T-cell (primary cell): ENCODE data around the gene JAZF1. TPM values are rescaled to one million over a fixed set of nuclear protein-coding genes. Genes with fewer than 3 reads are reported as not detected.

Experiments
- ATAC-seq, 4 experiments: fragments of 200-7000 bp in 3 of 4; fragments of 150-1000 bp in 1 of 4; cut with Tn5 transposase; replicated peaks in 1 of 4; 1 replicate in 3 of 4; 2 replicates in 1 of 4; pipeline ENCODE4 v1.10.0; 2021; ENCODE audit warnings: moderate library complexity in 3 of 4, mild to moderate bottlenecking in 2 of 4, moderate number of reproducible peaks in 1 of 4
- CTCF ChIA-PET, 2 donors: fragments of 300-600 bp; sonication (Branson Sonifier 250); formaldehyde crosslinking; loops; one replicate each; lab custom pipeline; 2022; ENCODE audit warnings: antibody characterized with exemption in 2 of 2; lab: Charles Lee
- POLR2A ChIA-PET, 2 donors: fragments of 300-600 bp; sonication (Branson Sonifier 250); formaldehyde crosslinking; loops; one replicate each; lab custom pipeline; 2022; ENCODE audit warnings: antibody characterized with exemption in 2 of 2; lab: Charles Lee
- DNase-seq, 35 experiments: peaks; one replicate each; pipeline versions ENCODE4 v3.0.0 to v3.0.0-alpha.2; 2013 to 2023
- H3K27ac ChIP-seq: one replicate; pipeline ENCODE4 v1.5.1; 2013; ENCODE audit warnings: low read length
- H3K27me3 ChIP-seq, 2 experiments: replicated peaks in 1 of 2; 1 replicate in 1 of 2; 2 replicates in 1 of 2; pipeline versions ENCODE4 v1.6.1 to v1.7.0; 2013; ENCODE audit warnings: low read length in 1 of 2, mixed read lengths in 1 of 2; ENCODE audit not compliant: control insufficient read depth in 2 of 2, insufficient read depth in 2 of 2; ENCODE audit errors: extremely low read depth in 1 of 2
- H3K36me3 ChIP-seq, 2 donors: 1 replicate in 1 of 2; 2 replicates in 1 of 2; pipeline versions ENCODE4 v1.6.1 to v1.7.0; 2013; ENCODE audit warnings: low read length in 1 of 2; ENCODE audit not compliant: control insufficient read depth in 2 of 2, insufficient read depth in 1 of 2; ENCODE audit errors: extremely low read depth in 1 of 2
- H3K4me1 ChIP-seq, 2 experiments: 1 replicate in 1 of 2; 2 replicates in 1 of 2; pipeline versions ENCODE4 v1.6.1 to v1.7.0; 2013; ENCODE audit warnings: low read length in 2 of 2, mixed read lengths in 1 of 2; ENCODE audit not compliant: insufficient read depth in 2 of 2, control insufficient read depth in 1 of 2; ENCODE audit errors: extremely low read depth in 1 of 2
- H3K4me3 ChIP-seq, 2 donors: 1 replicate in 1 of 2; 2 replicates in 1 of 2; pipeline versions ENCODE4 v1.5.1 to v1.7.0; 2013; ENCODE audit warnings: mild to moderate bottlenecking in 2 of 2, low read length in 1 of 2, moderate library complexity in 1 of 2; ENCODE audit not compliant: control insufficient read depth in 1 of 2; ENCODE audit errors: extremely low read depth in 1 of 2
- H3K9me3 ChIP-seq: 2 replicates; pipeline ENCODE4 v1.7.0; 2013
- H3K27ac Mint-ChIP-seq, 2 donors: one replicate each; pipeline ENCODE4 v1.8.0; 2020 to 2021; ENCODE audit warnings: mild to moderate bottlenecking in 2 of 2, mixed read lengths in 2 of 2
- H3K27me3 Mint-ChIP-seq, 2 donors: one replicate each; pipeline ENCODE4 v1.8.0; 2021 to 2022; ENCODE audit warnings: mixed read lengths in 2 of 2
- H3K36me3 Mint-ChIP-seq: one replicate; pipeline ENCODE4 v1.8.0; 2021; ENCODE audit warnings: mixed read lengths
- H3K4me1 Mint-ChIP-seq, 3 donors: one replicate each; pipeline ENCODE4 v1.8.0; 2020 to 2022; ENCODE audit warnings: mixed read lengths in 3 of 3, mild to moderate bottlenecking in 1 of 3
- H3K4me3 Mint-ChIP-seq, 3 donors: one replicate each; pipeline ENCODE4 v1.8.0; 2020 to 2022; ENCODE audit warnings: mild to moderate bottlenecking in 3 of 3, mixed read lengths in 3 of 3, moderate library complexity in 3 of 3
- H3K9me3 Mint-ChIP-seq, 3 donors: one replicate each; pipeline ENCODE4 v1.8.0; 2020 to 2022; ENCODE audit warnings: mixed read lengths in 3 of 3
- WGBS: methylation state at CpG from one replicate; pipeline ENCODE4 v1.1.5; 2013; ENCODE audit warnings: missing lambda C conversion rate; ENCODE audit not compliant: insufficient coverage; 5-methylcytosine and 5-hydroxymethylcytosine counted together
- total RNA-seq, 35 experiments: library from RNA in 6 of 35; stranded (reverse) in 6 of 35; fragments of 120-200 nt in 1 of 35; gene quantifications; one replicate each; pipeline versions ENCODE4 v1.2.1 to v1.2.4 and lab custom pipeline; 2013 to 2026

The JAZF1 gene
- total RNA-seq, 5 donors from 2014 or later (not counting 1 experiment from before 2014, with no cell fraction given), result 9.6 to 22.1 (median 15.9) TPM

GRCh38 chr7:28166982-28167715, 13.4 kb downstream of the JAZF1 start:
- Histone ChIP-seq H3K9me3 (no peaks in the 10 kb centered on the region), H3K27ac (no peak overlapping the region), H3K36me3 (peaks cover 0 to 3% of the 10 kb centered on the region in 2 donors), H3K27me3 (no peaks in the 10 kb centered on the region), H3K4me1 (no peaks in the 10 kb centered on the region), H3K4me3 (no peak overlapping the region)
- POLR2A ChIA-PET, result no interaction called here
- Mint-ChIP-seq H3K9me3 (no peaks in the 10 kb centered on the region), H3K27me3 (no peaks in the 10 kb centered on the region), H3K4me1 (peaks cover 0 to 40% (median 8%) of the 10 kb centered on the region in 3 donors), H3K36me3 (peaks cover 16% of the 10 kb centered on the region), H3K4me3 (no peak overlapping the region), H3K27ac (no peak overlapping the region)
- ATAC-seq (no peak), DNase-seq (no peak)
- no CpG with 5 or more reads among the region's 5 CpGs for WGBS
- CTCF ChIA-PET, result no interaction called here

- H3K9me3 ChIP-seq, result no peaks in the 10 kb centered on the region
- DNase-seq (no peak), ATAC-seq (no peak)
- no peak overlapping the region for H3K4me3 ChIP-seq
- peaks cover 0 to 37% (median 8%) of the 10 kb centered on the region in 3 donors for H3K4me1 Mint-ChIP-seq
- H3K27ac ChIP-seq, result no peak overlapping the region
- CTCF ChIA-PET, result no interaction called here
- no peaks in the 10 kb centered on the region for H3K27me3 ChIP-seq
- no peaks in the 10 kb centered on the region for H3K27me3 Mint-ChIP-seq
- H3K4me3 Mint-ChIP-seq, result no peak overlapping the region
- no peaks in the 10 kb centered on the region for H3K9me3 Mint-ChIP-seq
- peaks cover 0 to 3% of the 10 kb centered on the region in 2 donors for H3K36me3 ChIP-seq
- no peaks in the 10 kb centered on the region for H3K4me1 ChIP-seq
- POLR2A ChIA-PET, result no interaction called here
- no peak overlapping the region for H3K27ac Mint-ChIP-seq
- peaks cover 17% of the 10 kb centered on the region for H3K36me3 Mint-ChIP-seq
- WGBS, result no CpG with 5 or more reads among the region's 4 CpGs
These were observed 14.3 kb downstream of the JAZF1 start for GRCh38 chr7:28165961-28166955.

- no peaks in the 10 kb centered on the region for H3K9me3 ChIP-seq
- Mint-ChIP-seq H3K36me3 (peaks cover 20% of the 10 kb centered on the region), H3K27me3 (no peaks in the 10 kb centered on the region), H3K9me3 (no peaks in the 10 kb centered on the region), H3K4me1 (peaks cover 0 to 30% (median 8%) of the 10 kb centered on the region in 3 donors), H3K4me3 (no peak overlapping the region), H3K27ac (no peak overlapping the region)
- DNase-seq (no peak), ATAC-seq (no peak)
- POLR2A ChIA-PET, result interaction anchor here in 1 of 2 donors (0.6 kb wide), 1 partner anchor 334 kb away, joined by 6 read pairs; no protein-coding TSS in a partner anchor
- no peaks in the 10 kb centered on the region for H3K4me1 ChIP-seq
- H3K27me3 ChIP-seq, result no peaks in the 10 kb centered on the region
- 100% methylated on average over 1 of the region's 2 CpGs for WGBS
- no peak overlapping the region for H3K4me3 ChIP-seq
- H3K36me3 ChIP-seq, result peaks cover 0 to 3% of the 10 kb centered on the region in 2 donors
- H3K27ac ChIP-seq, result no peak overlapping the region
- CTCF ChIA-PET, result no interaction called here
These were observed 15.3 kb downstream of the JAZF1 start for GRCh38 chr7:28165261-28165660.

- Mint-ChIP-seq H3K4me3 (no peak overlapping the region), H3K27ac (no peak overlapping the region), H3K36me3 (peaks cover 26% of the 10 kb centered on the region), H3K27me3 (no peaks in the 10 kb centered on the region), H3K9me3 (no peaks in the 10 kb centered on the region), H3K4me1 (peaks cover 0 to 29% (median 4%) of the 10 kb centered on the region in 3 donors)
- ChIA-PET POLR2A (interaction anchor here in 1 of 2 donors (0.5 kb wide), 1 partner anchor 15 kb away, joined by 3 read pairs; no protein-coding TSS in a partner anchor), CTCF (interaction anchor here in 1 of 2 donors (0.6 kb wide), 1 partner anchor 390 kb away, joined by 3 read pairs; no protein-coding TSS in a partner anchor)
- H3K4me1 ChIP-seq, result no peaks in the 10 kb centered on the region
- H3K9me3 ChIP-seq, result no peaks in the 10 kb centered on the region
- ATAC-seq (no peak), DNase-seq (no peak)
- H3K36me3 ChIP-seq, result no peaks in the 10 kb centered on the region
- no peak overlapping the region for H3K27ac ChIP-seq
- H3K4me3 ChIP-seq, result no peak overlapping the region
- H3K27me3 ChIP-seq, result no peaks in the 10 kb centered on the region
These were observed 16.6 kb downstream of the JAZF1 start for GRCh38 chr7:28163949-28164348.

GRCh38 chr7:28161331-28161730, 19.3 kb downstream of the JAZF1 start:
- ChIA-PET CTCF (no interaction called here), POLR2A (no interaction called here)
- no peaks in the 10 kb centered on the region for H3K27me3 Mint-ChIP-seq
- peaks cover 0 to 34% (median 0%) of the 10 kb centered on the region in 3 donors for H3K4me1 Mint-ChIP-seq
- H3K27me3 ChIP-seq, result no peaks in the 10 kb centered on the region
- WGBS, result 100% methylated on average over 1 of the region's 1 CpG
- H3K27ac Mint-ChIP-seq, result no peak overlapping the region
- no peaks in the 10 kb centered on the region for H3K9me3 ChIP-seq
- H3K4me3 Mint-ChIP-seq, result no peak overlapping the region
- H3K4me3 ChIP-seq, result no peak overlapping the region
- no peak overlapping the region for H3K27ac ChIP-seq
- H3K9me3 Mint-ChIP-seq, result no peaks in the 10 kb centered on the region
- no peak for DNase-seq
- no peaks in the 10 kb centered on the region for H3K36me3 ChIP-seq
- no peak for ATAC-seq
- no peaks in the 10 kb centered on the region for H3K4me1 ChIP-seq
- H3K36me3 Mint-ChIP-seq, result peaks cover 31% of the 10 kb centered on the region

- H3K9me3 Mint-ChIP-seq, result no peaks in the 10 kb centered on the region
- Histone ChIP-seq H3K27me3 (no peaks in the 10 kb centered on the region), H3K36me3 (no peaks in the 10 kb centered on the region), H3K9me3 (no peaks in the 10 kb centered on the region), H3K4me3 (no peak overlapping the region), H3K27ac (no peak overlapping the region), H3K4me1 (no peaks in the 10 kb centered on the region)
- no peaks in the 10 kb centered on the region for H3K27me3 Mint-ChIP-seq
- no peak overlapping the region for H3K27ac Mint-ChIP-seq
- DNase-seq (no peak), ATAC-seq (no peak)
- POLR2A ChIA-PET, result no interaction called here
- CTCF ChIA-PET, result interaction anchor here in 1 of 2 donors (0.7 kb wide), 1 partner anchor 38 kb away, joined by 5 read pairs; no protein-coding TSS in a partner anchor
- 95% methylated on average over 2 of the region's 4 CpGs for WGBS
- peaks cover 1 to 41% (median 3%) of the 10 kb centered on the region in 3 donors for H3K4me1 Mint-ChIP-seq
- no peak overlapping the region for H3K4me3 Mint-ChIP-seq
- H3K36me3 Mint-ChIP-seq, result peaks cover 31% of the 10 kb centered on the region
These were observed 20.0 kb downstream of the JAZF1 start for GRCh38 chr7:28160551-28160991.
